ENCODE measurements around the gene RIMBP2. TPM values are rescaled to one million over a fixed set of nuclear protein-coding genes. Genes with fewer than 3 reads are reported as not detected.

The RIMBP2 gene
- total RNA-seq, 1 donor from 2014 or later, result 20.5 TPM

DNA sequence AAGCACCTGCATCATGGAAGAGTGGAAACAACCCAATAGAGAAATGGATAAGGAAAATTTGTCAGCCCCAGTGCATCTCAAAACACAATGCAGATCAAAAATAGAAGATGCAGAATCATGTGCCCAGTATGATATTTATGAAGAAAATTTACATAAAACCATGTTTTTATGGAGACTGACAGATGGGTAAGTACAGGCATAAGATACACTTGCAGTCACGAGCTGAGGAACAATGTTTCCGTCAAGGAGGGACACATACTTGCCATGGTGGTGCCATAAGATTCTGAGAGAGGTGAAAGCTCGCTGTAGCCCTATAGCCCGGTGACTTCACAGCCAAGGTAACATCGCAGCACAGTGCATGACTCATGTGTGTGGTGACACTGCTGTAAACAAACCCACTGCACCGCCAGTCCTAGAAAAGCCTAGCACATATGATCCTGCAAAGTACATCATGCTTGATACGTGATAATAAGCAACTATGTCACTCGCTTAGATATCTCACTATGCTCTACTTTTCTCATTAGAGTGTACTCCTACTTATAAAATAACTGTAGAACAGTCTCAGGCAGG lies 112.6 kb downstream of the RIMBP2 start:
- Mint-ChIP-seq H3K9me3 (ENCODE audit: unreplicated experiment) (peaks cover 3% of the 10 kb centered on the region), H3K4me1 (ENCODE audit: low read depth, unreplicated experiment) (no peaks in the 10 kb centered on the region), H3K27ac (ENCODE audit: unreplicated experiment) (no peak overlapping the region), H3K27me3 (ENCODE audit: unreplicated experiment) (no peaks in the 10 kb centered on the region), H3K4me3 (ENCODE audit: unreplicated experiment) (no peak overlapping the region), H3K36me3 (ENCODE audit: unreplicated experiment) (no peaks in the 10 kb centered on the region)
- no peak for DNase-seq
- TF ChIP-seq, protein P1, sequence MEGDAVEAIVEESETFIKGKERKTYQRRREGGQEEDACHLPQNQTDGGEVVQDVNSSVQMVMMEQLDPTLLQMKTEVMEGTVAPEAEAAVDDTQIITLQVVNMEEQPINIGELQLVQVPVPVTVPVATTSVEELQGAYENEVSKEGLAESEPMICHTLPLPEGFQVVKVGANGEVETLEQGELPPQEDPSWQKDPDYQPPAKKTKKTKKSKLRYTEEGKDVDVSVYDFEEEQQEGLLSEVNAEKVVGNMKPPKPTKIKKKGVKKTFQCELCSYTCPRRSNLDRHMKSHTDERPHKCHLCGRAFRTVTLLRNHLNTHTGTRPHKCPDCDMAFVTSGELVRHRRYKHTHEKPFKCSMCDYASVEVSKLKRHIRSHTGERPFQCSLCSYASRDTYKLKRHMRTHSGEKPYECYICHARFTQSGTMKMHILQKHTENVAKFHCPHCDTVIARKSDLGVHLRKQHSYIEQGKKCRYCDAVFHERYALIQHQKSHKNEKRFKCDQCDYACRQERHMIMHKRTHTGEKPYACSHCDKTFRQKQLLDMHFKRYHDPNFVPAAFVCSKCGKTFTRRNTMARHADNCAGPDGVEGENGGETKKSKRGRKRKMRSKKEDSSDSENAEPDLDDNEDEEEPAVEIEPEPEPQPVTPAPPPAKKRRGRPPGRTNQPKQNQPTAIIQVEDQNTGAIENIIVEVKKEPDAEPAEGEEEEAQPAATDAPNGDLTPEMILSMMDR (IDR thresholded peaks at IDR 0.05; ENCODE audit: partially characterized antibody, unreplicated experiment), result no peak

DNA sequence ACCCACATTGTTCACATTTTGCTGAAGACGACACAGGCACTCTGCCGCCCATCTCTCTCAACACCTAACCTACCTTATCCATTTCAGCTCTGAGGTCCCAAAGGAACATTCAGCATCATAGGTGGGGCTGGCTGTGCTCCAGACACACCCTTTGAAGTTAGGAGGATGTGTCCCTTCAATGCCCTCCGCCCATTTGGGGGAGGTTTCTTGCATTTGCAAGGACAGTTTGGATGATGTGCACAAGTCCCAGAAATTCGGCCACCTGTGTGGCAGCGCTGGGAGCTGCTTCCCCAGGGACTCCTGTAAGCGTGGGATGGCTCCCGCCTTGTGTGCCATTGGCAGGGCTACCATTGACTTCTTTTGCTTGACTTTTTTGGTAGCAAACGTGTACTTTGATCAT lies 113.8 kb downstream of the RIMBP2 start:
- no peaks in the 10 kb centered on the region for H3K36me3 Mint-ChIP-seq (ENCODE audit: unreplicated experiment)
- TF ChIP-seq, protein P1 (IDR thresholded peaks at IDR 0.05; ENCODE audit: partially characterized antibody, unreplicated experiment), result no peak

DNA sequence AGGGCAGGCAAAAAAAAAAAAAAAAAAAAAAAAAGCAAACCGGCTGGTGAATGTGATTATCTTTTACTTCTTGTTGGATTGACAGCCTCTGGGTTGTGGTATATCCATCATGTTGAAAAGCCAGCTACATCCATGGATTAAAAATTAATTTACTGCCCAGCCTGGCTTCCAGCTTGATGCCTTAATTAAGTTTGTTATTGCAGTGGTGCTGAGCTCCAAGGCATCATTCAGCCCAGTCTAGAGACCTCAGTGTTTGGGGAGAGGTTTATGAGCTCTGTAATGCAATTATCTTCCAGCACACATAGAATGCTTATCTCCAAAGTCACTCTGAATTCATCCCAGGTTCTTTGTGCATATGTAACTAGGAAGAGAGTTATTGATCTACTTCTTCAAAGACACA lies 114.8 kb downstream of the RIMBP2 start:
- H3K27ac Mint-ChIP-seq (ENCODE audit: unreplicated experiment), result no peak overlapping the region
- no peak overlapping the region for H3K4me3 Mint-ChIP-seq (ENCODE audit: unreplicated experiment)
- peaks cover 2% of the 10 kb centered on the region for H3K9me3 Mint-ChIP-seq (ENCODE audit: unreplicated experiment)

More for the DNA sequence above, 113.8 kb downstream of the RIMBP2 start:
- Mint-ChIP-seq H3K27me3 (ENCODE audit: unreplicated experiment) (no peaks in the 10 kb centered on the region), H3K9me3 (ENCODE audit: unreplicated experiment) (peaks cover 2% of the 10 kb centered on the region), H3K4me1 (ENCODE audit: low read depth, unreplicated experiment) (no peaks in the 10 kb centered on the region), H3K4me3 (ENCODE audit: unreplicated experiment) (no peak overlapping the region), H3K27ac (ENCODE audit: unreplicated experiment) (no peak overlapping the region)
- DNase-seq, result no peak

DNA sequence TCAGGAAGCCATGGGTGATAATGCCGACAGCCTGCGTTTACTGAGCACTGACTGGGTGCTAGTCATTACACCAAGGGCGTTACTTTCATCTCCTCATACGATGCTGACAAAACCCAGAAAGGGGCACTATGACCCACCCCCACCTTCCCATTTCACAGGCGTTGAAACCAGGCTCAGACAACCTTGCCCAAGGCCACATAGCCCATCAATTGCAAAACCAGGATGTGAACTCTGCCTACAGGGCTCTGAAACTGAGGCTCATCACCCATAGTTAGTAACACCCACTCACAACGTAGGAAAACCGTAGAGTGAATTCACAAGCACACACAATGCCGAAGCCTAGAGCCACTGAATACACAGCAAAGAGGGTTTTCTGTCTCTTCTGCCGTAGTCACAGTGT lies 119.9 kb downstream of the RIMBP2 start:
- Mint-ChIP-seq H3K27me3 (ENCODE audit: unreplicated experiment) (peaks cover 3% of the 10 kb centered on the region), H3K4me3 (ENCODE audit: unreplicated experiment) (no peak overlapping the region), H3K36me3 (ENCODE audit: unreplicated experiment) (no peaks in the 10 kb centered on the region), H3K27ac (ENCODE audit: unreplicated experiment) (no peak overlapping the region), H3K4me1 (ENCODE audit: low read depth, unreplicated experiment) (peaks cover 2% of the 10 kb centered on the region), H3K9me3 (ENCODE audit: unreplicated experiment) (peaks cover 5% of the 10 kb centered on the region)
- TF ChIP-seq, protein P1 (IDR thresholded peaks at IDR 0.05; ENCODE audit: partially characterized antibody, unreplicated experiment), result no peak
- DNase-seq, result no peak

More for the DNA sequence above, 114.8 kb downstream of the RIMBP2 start:
- Mint-ChIP-seq H3K36me3 (ENCODE audit: unreplicated experiment) (no peaks in the 10 kb centered on the region), H3K27me3 (ENCODE audit: unreplicated experiment) (no peaks in the 10 kb centered on the region), H3K4me1 (ENCODE audit: low read depth, unreplicated experiment) (no peaks in the 10 kb centered on the region)
- DNase-seq, result no peak
- TF ChIP-seq, protein P1 (IDR thresholded peaks at IDR 0.05; ENCODE audit: partially characterized antibody, unreplicated experiment), result no peak

DNA sequence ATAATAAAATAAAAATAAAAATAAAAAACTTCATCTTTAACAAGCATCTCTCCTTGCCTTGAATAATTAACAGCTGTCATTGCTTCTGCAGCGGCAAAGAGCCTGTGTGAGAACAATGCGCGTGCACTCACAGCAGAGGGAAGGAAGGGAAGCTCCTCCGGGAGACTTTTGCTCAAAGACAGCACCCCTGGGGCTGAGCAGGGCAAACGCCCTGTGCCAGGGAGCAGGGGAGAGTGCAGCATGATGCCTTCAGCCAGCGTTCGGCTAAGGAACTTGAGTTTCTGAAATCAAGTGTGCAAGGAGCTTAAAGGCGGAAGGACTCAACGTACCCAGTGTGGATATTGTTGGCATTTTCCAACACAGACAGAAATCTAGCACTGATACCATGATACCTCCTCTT lies 120.5 kb downstream of the RIMBP2 start:
- H3K9me3 Mint-ChIP-seq (ENCODE audit: unreplicated experiment), result peaks cover 5% of the 10 kb centered on the region
- H3K27me3 Mint-ChIP-seq (ENCODE audit: unreplicated experiment), result peaks cover 3% of the 10 kb centered on the region
- TF ChIP-seq, protein P1 (IDR thresholded peaks at IDR 0.05; ENCODE audit: partially characterized antibody, unreplicated experiment), result no peak
- no peaks in the 10 kb centered on the region for H3K36me3 Mint-ChIP-seq (ENCODE audit: unreplicated experiment)
- peaks cover 2% of the 10 kb centered on the region for H3K4me1 Mint-ChIP-seq (ENCODE audit: low read depth, unreplicated experiment)
- no peak overlapping the region for H3K4me3 Mint-ChIP-seq (ENCODE audit: unreplicated experiment)
- no peak overlapping the region for H3K27ac Mint-ChIP-seq (ENCODE audit: unreplicated experiment)
- DNase-seq, result no peak

Measured in glutamatergic neuron (in vitro differentiated cells).